ENCODE data around the gene CGB7.

Gene CGB7

DNA sequence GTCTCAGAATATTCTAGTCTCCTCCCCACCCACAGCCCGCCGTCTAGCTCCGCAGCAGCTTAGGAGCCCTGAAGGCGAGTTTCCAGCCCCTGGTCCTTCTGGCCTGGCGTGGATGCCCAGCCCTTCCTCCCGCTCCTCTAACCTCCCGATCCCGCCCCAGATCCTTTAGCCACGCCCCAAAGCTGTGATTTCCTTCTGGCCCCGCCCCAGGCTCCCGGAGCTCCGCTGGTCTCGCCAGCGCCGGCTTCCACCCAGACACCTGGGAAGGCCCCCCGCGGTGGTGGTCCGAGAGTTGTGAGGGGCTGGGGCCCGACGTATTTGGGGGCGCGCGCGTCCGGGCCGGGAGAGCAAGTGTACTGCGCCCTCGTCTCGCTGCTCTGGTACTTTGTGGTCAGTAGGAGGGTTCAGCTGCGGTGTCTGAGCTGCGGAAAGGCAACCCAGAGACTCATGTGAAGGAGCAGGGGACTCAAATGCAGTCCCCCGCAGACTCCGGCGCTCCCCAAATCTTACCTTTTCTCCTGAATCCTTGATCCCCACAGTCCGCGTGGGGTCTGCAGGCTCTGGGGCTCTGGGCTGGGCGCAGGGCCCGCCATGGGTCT is at the start of gene CGB7:
CGB7 (minus strand) TSS at position 114 of the 599 bp plus-strand sequence. CDS start 2,374 bp downstream, outside the sequence.
- POLR2A ChIA-PET = interaction anchor here (1.6 kb wide), 1 partner anchor 16 kb away, joined by 3 read pairs; no protein-coding TSS in a partner anchor

DNA sequence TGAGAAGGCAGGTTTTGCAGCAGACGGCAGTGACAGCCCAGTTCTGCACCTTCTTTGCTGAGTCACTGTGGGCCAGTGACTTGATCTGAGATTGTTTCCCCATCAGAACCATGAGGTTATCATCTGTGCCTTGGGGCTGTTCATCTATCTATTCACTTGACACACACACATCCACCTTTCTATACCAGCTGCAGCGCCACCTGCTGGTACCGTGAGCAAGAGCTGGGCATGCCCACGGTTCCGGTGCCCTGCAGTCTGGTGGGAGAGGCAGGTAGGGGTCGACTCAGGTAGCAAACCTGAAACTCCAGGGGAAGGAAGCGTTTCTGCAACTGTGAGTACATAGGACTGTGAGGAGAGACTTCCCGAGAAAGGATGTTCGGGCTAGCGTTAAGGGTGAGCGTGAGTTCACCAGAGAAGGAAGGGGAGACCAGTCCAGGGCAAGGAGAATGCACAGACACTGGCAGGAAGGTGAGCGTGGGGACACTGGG is 49.1 kb upstream of the CGB7 start:
- POLR2A ChIA-PET = interaction anchor here (1.0 to 1.6 kb wide), 3 partner anchors 9 to 133 kb away, joined by 3 to 8 read pairs (median 5); no protein-coding TSS in a partner anchor
- TF ChIP-seq ZEB2 (tag by site-specific recombination; IDR thresholded peaks at IDR 0.05) = peak; percentile 53; the same call in 1 of the 2 replicates
- no peak for TF ChIP-seq ZNF221 (tag by site-specific recombination; IDR thresholded peaks at IDR 0.05; ENCODE audit: borderline replicate concordance)
- peak; percentile 56; the same call in 1 of the 2 replicates for TF ChIP-seq ZBTB17 (tag by site-specific recombination; IDR thresholded peaks at IDR 0.05)
- 0 out of 2 replicates have a peak, but pooled peaks have one; percentile 16 for TF ChIP-seq ZNF629 (tag by site-specific recombination; IDR thresholded peaks at IDR 0.05)
- peak; percentile 15; the same call in 1 of the 2 replicates for TF ChIP-seq ZXDB (tag by site-specific recombination; IDR thresholded peaks at IDR 0.05)
- no peak for TF ChIP-seq ZNF140 (tag by site-specific recombination; IDR thresholded peaks at IDR 0.05)
- TF ChIP-seq ZNF366 (tag by site-specific recombination; conservative IDR thresholded peaks at IDR 0.05) = peak; percentile 62
- TF ChIP-seq, protein P1, sequence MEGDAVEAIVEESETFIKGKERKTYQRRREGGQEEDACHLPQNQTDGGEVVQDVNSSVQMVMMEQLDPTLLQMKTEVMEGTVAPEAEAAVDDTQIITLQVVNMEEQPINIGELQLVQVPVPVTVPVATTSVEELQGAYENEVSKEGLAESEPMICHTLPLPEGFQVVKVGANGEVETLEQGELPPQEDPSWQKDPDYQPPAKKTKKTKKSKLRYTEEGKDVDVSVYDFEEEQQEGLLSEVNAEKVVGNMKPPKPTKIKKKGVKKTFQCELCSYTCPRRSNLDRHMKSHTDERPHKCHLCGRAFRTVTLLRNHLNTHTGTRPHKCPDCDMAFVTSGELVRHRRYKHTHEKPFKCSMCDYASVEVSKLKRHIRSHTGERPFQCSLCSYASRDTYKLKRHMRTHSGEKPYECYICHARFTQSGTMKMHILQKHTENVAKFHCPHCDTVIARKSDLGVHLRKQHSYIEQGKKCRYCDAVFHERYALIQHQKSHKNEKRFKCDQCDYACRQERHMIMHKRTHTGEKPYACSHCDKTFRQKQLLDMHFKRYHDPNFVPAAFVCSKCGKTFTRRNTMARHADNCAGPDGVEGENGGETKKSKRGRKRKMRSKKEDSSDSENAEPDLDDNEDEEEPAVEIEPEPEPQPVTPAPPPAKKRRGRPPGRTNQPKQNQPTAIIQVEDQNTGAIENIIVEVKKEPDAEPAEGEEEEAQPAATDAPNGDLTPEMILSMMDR (tag by site-specific recombination; IDR thresholded peaks at IDR 0.05) = peak; percentile 81
- no peak for TF ChIP-seq YY2 (tag by site-specific recombination; IDR thresholded peaks at IDR 0.05)
- CTCF ChIA-PET = interaction anchor here (0.5 to 7.9 kb wide), 21 partner anchors 8 to 285 kb away, joined by 3 to 104 read pairs (median 4); partner anchors contain the start of genes KCNA7 and LIN7B
- Histone ChIP-seq H3K27ac (ENCODE audit: extremely low read depth, low read depth, low read length) (no peak overlapping the region; the same call in 1 of the 2 replicates), H3K9me3 (ENCODE audit: control insufficient read depth, insufficient read depth, low read depth, low read length) (no peaks in the 10 kb centered on the region), H3K4me1 (ENCODE audit: control insufficient read depth, insufficient read depth, low read length) (no peaks in the 10 kb centered on the region), H3K36me3 (ENCODE audit: control insufficient read depth in 2 of 2, insufficient read depth in 1 of 2, low read length in 2 of 2) (peaks cover 57 to 79% of the 10 kb centered on the region in 2 experiments), H3K4me3 (ENCODE audit: low read depth, low read length) (no peak overlapping the region)

More for the DNA sequence above, at the start of gene CGB7:
- Histone ChIP-seq H3K4me3 (ENCODE audit: low read depth, low read length) (peak within 1 kb of the TSS; percentile 44), H3K9me3 (ENCODE audit: control insufficient read depth, insufficient read depth, low read depth, low read length) (no peaks in the 10 kb centered on the region), H3K27ac (ENCODE audit: extremely low read depth, low read depth, low read length) (no peak within 1 kb of the TSS), H3K4me1 (ENCODE audit: control insufficient read depth, insufficient read depth, low read length) (no peaks in the 10 kb centered on the region; the same call in 1 of the 2 replicates), H3K36me3 (ENCODE audit: control insufficient read depth in 2 of 2, insufficient read depth in 1 of 2, low read length in 2 of 2) (no peaks in the 10 kb centered on the region)
- TF ChIP-seq, protein P2, sequence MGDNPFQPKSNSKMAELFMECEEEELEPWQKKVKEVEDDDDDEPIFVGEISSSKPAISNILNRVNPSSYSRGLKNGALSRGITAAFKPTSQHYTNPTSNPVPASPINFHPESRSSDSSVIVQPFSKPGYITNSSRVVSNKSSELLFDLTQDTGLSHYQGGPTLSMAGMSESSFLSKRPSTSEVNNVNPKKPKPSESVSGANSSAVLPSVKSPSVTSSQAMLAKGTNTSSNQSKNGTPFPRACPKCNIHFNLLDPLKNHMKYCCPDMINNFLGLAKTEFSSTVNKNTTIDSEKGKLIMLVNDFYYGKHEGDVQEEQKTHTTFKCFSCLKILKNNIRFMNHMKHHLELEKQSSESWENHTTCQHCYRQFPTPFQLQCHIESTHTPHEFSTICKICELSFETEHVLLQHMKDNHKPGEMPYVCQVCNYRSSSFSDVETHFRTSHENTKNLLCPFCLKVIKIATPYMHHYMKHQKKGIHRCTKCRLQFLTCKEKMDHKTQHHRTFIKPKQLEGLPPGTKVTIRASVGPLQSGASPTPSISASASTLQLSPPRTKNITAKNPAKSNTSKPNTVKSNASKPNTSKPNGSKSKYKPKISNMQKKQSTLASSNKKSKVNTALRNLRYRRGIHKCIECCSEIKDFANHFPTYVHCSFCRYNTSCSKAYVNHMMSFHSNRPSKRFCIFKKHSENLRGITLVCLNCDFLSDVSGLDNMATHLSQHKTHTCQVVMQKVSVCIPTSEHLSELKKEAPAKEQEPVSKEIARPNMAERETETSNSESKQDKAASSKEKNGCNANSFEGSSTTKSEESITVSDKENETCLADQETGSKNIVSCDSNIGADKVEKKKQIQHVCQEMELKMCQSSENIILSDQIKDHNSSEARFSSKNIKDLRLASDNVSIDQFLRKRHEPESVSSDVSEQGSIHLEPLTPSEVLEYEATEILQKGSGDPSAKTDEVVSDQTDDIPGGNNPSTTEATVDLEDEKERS (tag by site-specific recombination; IDR thresholded peaks at IDR 0.05) = no peak
- TF ChIP-seq ZNF184 (tag by site-specific recombination; IDR thresholded peaks at IDR 0.05) (no peak), ZBTB20 (tag by site-specific recombination; IDR thresholded peaks at IDR 0.05) (no peak), ZNF112 (tag by site-specific recombination; IDR thresholded peaks at IDR 0.05) (no peak), ZNF311 (tag by site-specific recombination; IDR thresholded peaks at IDR 0.05; ENCODE audit: borderline replicate concordance) (no peak)
- CTCF ChIA-PET = interaction anchor here (0.6 to 2.2 kb wide), 3 partner anchors 17 to 65 kb away, joined by 3 to 17 read pairs (median 11); partner anchors contain the start of genes GYS1 and RUVBL2

DNA sequence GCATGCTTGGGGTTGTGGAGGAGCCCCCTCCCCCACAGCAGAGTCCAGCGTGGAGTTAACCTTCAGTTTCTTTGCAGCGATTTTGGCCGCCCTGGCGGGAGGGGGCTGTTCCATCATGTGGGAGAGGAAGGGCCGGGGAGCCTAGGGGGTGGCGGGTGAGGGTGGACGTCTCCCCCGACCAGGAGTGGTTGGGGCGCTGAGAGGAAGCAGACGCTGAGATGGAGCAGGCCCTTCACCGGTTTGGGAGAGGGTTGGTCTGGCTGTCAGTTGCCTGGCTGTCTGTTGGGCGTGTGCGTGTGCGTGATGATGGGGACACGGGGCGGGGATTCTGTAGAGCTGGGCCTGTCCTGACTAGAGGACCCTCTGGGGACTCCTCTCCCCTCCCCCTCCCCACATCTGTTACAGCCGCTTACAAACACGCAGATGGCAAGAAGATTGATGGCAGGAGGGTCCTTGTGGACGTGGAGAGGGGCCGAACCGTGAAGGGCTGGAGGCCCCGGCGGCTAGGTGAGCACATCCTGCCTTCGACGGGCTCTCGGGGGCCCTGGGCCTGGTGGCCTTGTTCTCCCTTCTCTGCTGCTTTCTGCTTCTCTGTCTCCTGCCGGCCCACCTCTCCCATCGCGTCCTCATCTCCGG is 46.8 kb upstream of the CGB7 start:
- Histone ChIP-seq H3K4me3 (ENCODE audit: low read depth, low read length) (no peak overlapping the region), H3K36me3 (ENCODE audit: control insufficient read depth in 2 of 2, insufficient read depth in 1 of 2, low read length in 2 of 2) (peaks cover 78 to 94% of the 10 kb centered on the region in 2 experiments), H3K9me3 (ENCODE audit: control insufficient read depth, insufficient read depth, low read depth, low read length) (no peaks in the 10 kb centered on the region), H3K27ac (ENCODE audit: extremely low read depth, low read depth, low read length) (peak overlapping the region; percentile 31; the same call in 1 of the 2 replicates), H3K4me1 (ENCODE audit: control insufficient read depth, insufficient read depth, low read length) (no peaks in the 10 kb centered on the region)
- ChIA-PET CTCF (interaction anchor here (0.6 to 7.9 kb wide), 7 partner anchors 7 to 120 kb away, joined by 3 to 104 read pairs (median 12); partner anchors contain the start of gene LIN7B), POLR2A (interaction anchor here (0.6 to 1.5 kb wide), 3 partner anchors 10 to 765 kb away, joined by 4 to 5 read pairs (median 5); no protein-coding TSS in a partner anchor)
- TF ChIP-seq, protein P3, sequence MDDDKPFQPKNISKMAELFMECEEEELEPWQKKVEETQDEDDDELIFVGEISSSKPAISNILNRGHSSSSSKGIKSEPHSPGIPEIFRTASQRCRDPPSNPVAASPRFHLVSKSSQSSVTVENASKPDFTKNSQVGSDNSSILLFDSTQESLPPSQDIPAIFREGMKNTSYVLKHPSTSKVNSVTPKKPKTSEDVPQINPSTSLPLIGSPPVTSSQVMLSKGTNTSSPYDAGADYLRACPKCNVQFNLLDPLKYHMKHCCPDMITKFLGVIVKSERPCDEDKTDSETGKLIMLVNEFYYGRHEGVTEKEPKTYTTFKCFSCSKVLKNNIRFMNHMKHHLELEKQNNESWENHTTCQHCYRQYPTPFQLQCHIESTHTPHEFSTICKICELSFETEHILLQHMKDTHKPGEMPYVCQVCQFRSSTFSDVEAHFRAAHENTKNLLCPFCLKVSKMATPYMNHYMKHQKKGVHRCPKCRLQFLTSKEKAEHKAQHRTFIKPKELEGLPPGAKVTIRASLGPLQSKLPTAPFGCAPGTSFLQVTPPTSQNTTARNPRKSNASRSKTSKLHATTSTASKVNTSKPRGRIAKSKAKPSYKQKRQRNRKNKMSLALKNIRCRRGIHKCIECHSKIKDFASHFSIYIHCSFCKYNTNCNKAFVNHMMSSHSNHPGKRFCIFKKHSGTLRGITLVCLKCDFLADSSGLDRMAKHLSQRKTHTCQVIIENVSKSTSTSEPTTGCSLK (tag by site-specific recombination; IDR thresholded peaks at IDR 0.05) = no peak
- peak; percentile 34; the same call in 1 of the 2 replicates for TF ChIP-seq ZNF341 (tag by site-specific recombination; IDR thresholded peaks at IDR 0.05; ENCODE audit: low read depth)

All from HEK293 (cell line).